Measurements from ENCODE around the gene APIP. TPM values are rescaled to one million over a fixed set of nuclear protein-coding genes. Genes with fewer than 3 reads are reported as not detected.
A peak's percentile ranks its signal among the peaks of the same experiment; 100 is the strongest.

APIP gene
- total and polyA plus RNA-seq, 10 of the 15 experiments (the other 5 are each of a cell fraction or from before 2014, with no cell fraction given): 26.8 to 87.1 (median 52.8) TPM

DNA sequence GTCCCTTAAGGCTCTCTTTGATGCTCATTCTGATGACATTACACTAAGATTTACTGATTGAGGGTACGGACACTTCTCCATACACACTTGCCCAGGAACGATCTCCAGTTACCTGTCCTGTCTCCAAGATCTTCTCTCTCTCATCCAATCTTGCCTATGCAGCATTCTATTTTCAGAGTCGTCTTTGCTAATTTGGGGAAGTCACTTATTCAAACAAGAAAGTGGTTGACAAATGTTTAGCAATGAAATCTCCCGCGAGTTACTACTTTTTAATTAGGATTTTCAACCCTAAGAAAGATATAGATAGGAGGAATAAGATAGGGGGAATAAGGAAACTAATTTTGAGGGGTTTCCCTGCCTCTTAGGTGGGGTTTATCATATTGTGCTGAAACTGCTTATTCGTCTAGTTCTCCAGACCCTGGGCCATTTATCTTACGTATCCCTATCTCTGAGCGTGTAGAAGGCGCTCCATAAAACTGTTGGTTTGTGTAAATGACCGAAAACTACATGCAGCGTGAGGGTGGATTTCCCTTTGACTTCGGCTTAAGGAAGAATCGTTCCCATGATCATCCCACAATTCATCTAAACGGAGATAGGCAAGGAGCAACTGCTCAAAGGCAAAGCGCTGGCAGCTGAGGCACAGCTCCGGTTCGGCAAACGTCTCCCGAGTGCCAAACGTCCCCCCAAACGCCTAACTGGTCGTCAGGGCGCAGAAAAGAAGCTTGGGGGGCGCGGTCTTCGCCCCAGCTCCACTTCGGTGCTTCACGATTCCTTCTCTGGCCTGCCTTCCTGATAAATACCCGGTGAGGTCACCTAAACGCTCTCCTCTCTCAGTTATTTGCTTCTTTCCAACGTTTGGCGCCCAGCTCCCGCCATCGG lies 804 bp downstream of the APIP start:
- RAD21 ChIA-PET (ENCODE audit: unreplicated experiment): interaction anchor here (0.6 to 1.1 kb wide), 3 partner anchors 10 to 91 kb away, joined by 3 to 4 read pairs (median 3); no protein-coding TSS in a partner anchor
- intact Hi-C loops (cut with micrococcal nuclease; ENCODE audit: unreplicated experiment) (loop anchor here (2.0 kb wide), 1 partner anchor 475 kb away; no protein-coding TSS in a partner anchor), in situ Hi-C loops (cut with MboI) (no loop called here)
- WGBS (ENCODE audit: insufficient coverage, insufficient replicate concordance, low lambda C conversion rate, missing lambda C conversion rate): 6% methylated on average over 34 of the region's 34 CpGs
- H2AFZ ChIP-seq (ENCODE audit: control insufficient read depth, low read depth, low read length): peak overlapping the region; percentile 90
- SMC1A ChIA-PET (ENCODE audit: uncharacterized antibody, unreplicated experiment): interaction anchor here (0.9 to 2.9 kb wide), 4 partner anchors 7 to 477 kb away, joined by 3 to 10 read pairs (median 3); no protein-coding TSS in a partner anchor
- CTCF ChIA-PET: interaction anchor here (0.5 to 2.6 kb wide), 8 partner anchors 8 to 489 kb away, joined by 3 to 10 read pairs (median 4); no protein-coding TSS in a partner anchor
- peak overlapping the region; percentile 83 for H3K27ac ChIP-seq (ENCODE audit: control insufficient read depth, insufficient read depth)
- no peak for DNase-seq (ENCODE audit: low read depth, low spot score)
- FAIRE-seq: no peak
- H3K36me3 ChIP-seq (ENCODE audit: control insufficient read depth in 2 of 2, insufficient read depth in 2 of 2, low read length in 1 of 2): no peaks in the 10 kb centered on the region
- no peaks in the 10 kb centered on the region for H3K27me3 ChIP-seq (replicated peaks in 1 of 2; ENCODE audit: control insufficient read depth in 2 of 2, insufficient read depth in 2 of 2, low read length in 1 of 2)
- H4K20me1 ChIP-seq (ENCODE audit: control insufficient read depth, insufficient read depth): no peaks in the 10 kb centered on the region
- H3K9ac ChIP-seq (ENCODE audit: control insufficient read depth, insufficient read depth, low read length): peak overlapping the region; percentile 88
- POLR2A ChIA-PET: interaction anchor here (0.6 kb wide), 3 partner anchors 229 to 488 kb away, joined by 3 to 5 read pairs (median 3); no protein-coding TSS in a partner anchor
- BruUV-seq (replicated peaks): TSS peak; percentile 70
- ATAC-seq: peak; percentile 24
- H3K79me2 ChIP-seq (ENCODE audit: control insufficient read depth, insufficient read depth, low read length): peaks cover 37% of the 10 kb centered on the region
- peak overlapping the region; percentile 95 for H3K4me2 ChIP-seq (ENCODE audit: control insufficient read depth, insufficient read depth)
- no peaks in the 10 kb centered on the region for H3K4me1 ChIP-seq (ENCODE audit: control insufficient read depth, insufficient read depth, low read length)
- no peaks in the 10 kb centered on the region for H3K9me3 ChIP-seq (replicated peaks; ENCODE audit: control insufficient read depth, insufficient read depth, low read length)
- H3K4me3 ChIP-seq: peak overlapping the region; percentile 94
- TF ChIP-seq NR2F1 (conservative IDR thresholded peaks at IDR 0.05): no peak
- TF ChIP-seq RELB (IDR thresholded peaks at IDR 0.05; ENCODE audit: low read depth): 0 out of 2 replicates have a peak, but pooled peaks have one; percentile 36
- TF ChIP-seq GABPA (IDR thresholded peaks at IDR 0.05; ENCODE audit: low read depth): no peak
- no peak for TF ChIP-seq TCF7 (IDR thresholded peaks at IDR 0.05; ENCODE audit: borderline replicate concordance)
- TF ChIP-seq PML (IDR thresholded peaks at IDR 0.05; ENCODE audit: low read length): no peak
- TF ChIP-seq NFYB (IDR thresholded peaks at IDR 0.05; ENCODE audit: insufficient read depth, low read depth, low read length): no peak
- no peak for TF ChIP-seq CBFB (IDR thresholded peaks at IDR 0.05; ENCODE audit: low read depth)
- TF ChIP-seq ZBTB11 (CRISPR knock-in tag; IDR thresholded peaks at IDR 0.05): no peak
- TF ChIP-seq POLR2AphosphoS5 (IDR thresholded peaks at IDR 0.05; ENCODE audit: low read length): peak; percentile 6; the same call in 1 of the 2 replicates
- TF ChIP-seq NFYA (IDR thresholded peaks at IDR 0.05; ENCODE audit: borderline replicate concordance, low read depth, low read length): no peak
- no peak for TF ChIP-seq POLR2A (IDR thresholded peaks at IDR 0.05; ENCODE audit: low read depth, low read length)
- TF ChIP-seq BCL3 (IDR thresholded peaks at IDR 0.05; ENCODE audit: borderline replicate concordance, insufficient read depth, low read depth, low read length, poor library complexity, severe bottlenecking): no peak
- no peak for TF ChIP-seq SIN3A (IDR thresholded peaks at IDR 0.05; ENCODE audit: low read depth, low read length)
- no peak for TF ChIP-seq USF2 (IDR thresholded peaks at IDR 0.05; ENCODE audit: borderline replicate concordance, low read depth, low read length)
- no peak for TF ChIP-seq ZNF207 (IDR thresholded peaks at IDR 0.05; ENCODE audit: borderline replicate concordance)
- TF ChIP-seq DPF2 (IDR thresholded peaks at IDR 0.05): peak; percentile 54; the same call in 1 of the 2 replicates
